HCT116 (cell line): Measurements from ENCODE around the gene BTBD2. TPM values are rescaled to one million over a fixed set of nuclear protein-coding genes. Genes with fewer than 3 reads are reported as not detected.

Source experiments
- ATAC-seq: fragments of 200-7000 bp; cut with Tn5 transposase; 2 replicates; pipeline ENCODE4 v1.9.1; 2020; ENCODE audit warnings: mild to moderate bottlenecking, moderate library complexity
- BruUV-seq: library from RNA; stranded (reverse); fragments of 400-500 nt; replicated peaks from 2 replicates; lab custom pipeline; 2021; lab: Mats Ljungman, UMichigan
- CTCF ChIA-PET: fragments of 300-600 bp; sonication (Branson Sonifier 250); formaldehyde crosslinking; loops from one replicate; lab custom pipeline; 2021; ENCODE audit warnings: antibody characterized with exemption; lab: Charles Lee
- POLR2A ChIA-PET: fragments of 300-600, 350-600 bp; sonication (Branson Sonifier 250); formaldehyde crosslinking; loops from one replicate; lab custom pipeline; 2021; ENCODE audit warnings: antibody characterized with exemption; lab: Charles Lee
- RAD21 ChIA-PET, 2 experiments: fragments of 300-600 bp; sonication (Branson Sonifier 250); formaldehyde crosslinking; loops; one replicate each; lab custom pipeline; 2023; ENCODE audit warnings: low total read pairs in 2 of 2; ENCODE audit not compliant: uncharacterized antibody in 2 of 2, unreplicated experiment in 2 of 2, low non-redundant PET in 1 of 2; lab: Charles Lee
- DNase-seq: peaks from one replicate; pipeline ENCODE4 v3.0.0-alpha.2; 2010; ENCODE audit warnings: low read depth, low spot score
- H2AFZ ChIP-seq: fragments of 200-600 bp; shearing (Covaris generic), sonication (generic); 2 replicates; pipeline ENCODE4 v1.6.1; 2017; ENCODE audit warnings: low read depth, mixed run types, mixed read lengths, antibody characterized with exemption, low read length; ENCODE audit not compliant: poor library complexity, severe bottlenecking
- H3K27ac ChIP-seq: 2 replicates; pipeline ENCODE4 v1.5.1; 2012; ENCODE audit warnings: low read depth, low read length
- H3K27me3 ChIP-seq: fragments of 200-600 bp; sonication (generic); 2 replicates; pipeline ENCODE4 v1.6.1; 2016; ENCODE audit warnings: mixed run types, low read length, mixed read lengths; ENCODE audit not compliant: insufficient read depth
- H3K36me3 ChIP-seq, 2 experiments: fragments of 200-500 bp in 1 of 2; fragments of 200-600 bp in 1 of 2; sonication (Bioruptor generic) in 1 of 2; sonication (generic) in 1 of 2; 2 replicates each; pipeline versions ENCODE4 v1.5.1 to v1.6.1; 2014 to 2016; ENCODE audit warnings: low read length in 2 of 2, inconsistent platforms in 1 of 2, mixed read lengths in 1 of 2, mixed run types in 1 of 2; ENCODE audit not compliant: insufficient read depth in 2 of 2, control insufficient read depth in 1 of 2
- H3K4me1 ChIP-seq, 2 experiments: fragments of 200-600 bp in 1 of 2; sonication (generic) in 1 of 2; 2 replicates each; pipeline versions ENCODE4 v1.5.1 to v1.6.1; 2012 to 2017; ENCODE audit warnings: low read length in 2 of 2, inconsistent platforms in 1 of 2, mild to moderate bottlenecking in 1 of 2, mixed read lengths in 1 of 2, mixed run types in 1 of 2, moderate library complexity in 1 of 2; ENCODE audit not compliant: insufficient read depth in 2 of 2, control insufficient read depth in 1 of 2
- H3K4me2 ChIP-seq: fragments of 200-600 bp; sonication (generic); 2 replicates; pipeline ENCODE4 v1.6.1; 2017; ENCODE audit warnings: mixed run types, low read length, mixed read lengths
- H3K4me3 ChIP-seq, 2 experiments: fragments of 200-600 bp in 1 of 2; sonication (generic) in 1 of 2; replicated peaks in 1 of 2; 2 replicates each; pipeline ENCODE4 v1.5.1; 2011 to 2016; ENCODE audit warnings: low read length in 2 of 2, control low read depth in 1 of 2, low read depth in 1 of 2, mild to moderate bottlenecking in 1 of 2, mixed read lengths in 1 of 2, mixed run types in 1 of 2
- H3K79me2 ChIP-seq: fragments of 200-600 bp; sonication (generic); 2 replicates; pipeline ENCODE4 v1.6.1; 2017; ENCODE audit warnings: mild to moderate bottlenecking, mixed run types, low read length, moderate library complexity, mixed read lengths; ENCODE audit not compliant: insufficient read depth
- H3K9ac ChIP-seq: fragments of 200-600 bp; sonication (generic); 2 replicates; pipeline ENCODE4 v1.6.1; 2016; ENCODE audit warnings: low read length, mixed read lengths
- H3K9me2 ChIP-seq: fragments of 200-600 bp; sonication (generic), shearing (Covaris generic); 2 replicates; pipeline ENCODE4 v1.6.1; 2017; ENCODE audit warnings: mixed run types, mild to moderate bottlenecking, moderate library complexity; ENCODE audit not compliant: insufficient read depth
- H3K9me3 ChIP-seq, 2 experiments: fragments of 200-500 bp in 1 of 2; fragments of 200-600 bp in 1 of 2; sonication (Bioruptor generic) in 1 of 2; sonication (generic) in 1 of 2; 2 replicates each; pipeline ENCODE4 v1.6.1; 2014 to 2017; ENCODE audit warnings: low read length in 2 of 2, mixed read lengths in 2 of 2, inconsistent platforms in 1 of 2, low read depth in 1 of 2, mild to moderate bottlenecking in 1 of 2, mixed run types in 1 of 2, moderate library complexity in 1 of 2; ENCODE audit not compliant: control insufficient read depth in 1 of 2, insufficient read depth in 1 of 2
- H4K20me1 ChIP-seq: fragments of 200-600 bp; sonication (generic), shearing (Covaris generic); 2 replicates; pipeline ENCODE4 v1.6.1; 2017; ENCODE audit warnings: mixed run types, mild to moderate bottlenecking, moderate library complexity; ENCODE audit not compliant: insufficient read depth
- CEBPB ChIP-seq: IDR thresholded peaks from 2 replicates; pipeline ENCODE4 v1.6.1; 2012; ENCODE audit warnings: low read depth
- ELF1 ChIP-seq: IDR thresholded peaks from 2 replicates; pipeline ENCODE4 v1.6.1; 2012; ENCODE audit warnings: low read depth, borderline replicate concordance
- EZH2 ChIP-seq: fragments of 200-600 bp; sonication (generic); IDR thresholded peaks from 2 replicates; pipeline ENCODE4 v1.6.1; 2017; ENCODE audit warnings: antibody characterized with exemption, mixed run types
- EZH2phosphoT487 ChIP-seq: fragments of 200-600 bp; IDR thresholded peaks from 2 replicates; pipeline ENCODE4 v1.6.1; 2018; ENCODE audit warnings: antibody characterized with exemption, borderline replicate concordance
- FOSL1 ChIP-seq: IDR thresholded peaks from 2 replicates; pipeline ENCODE4 v1.6.1; 2012; ENCODE audit warnings: low read depth
- JUND ChIP-seq: IDR thresholded peaks from 2 replicates; pipeline ENCODE4 v1.6.1; 2012
- POLR2A ChIP-seq: IDR thresholded peaks from 2 replicates; pipeline ENCODE4 v1.7.0; 2011; ENCODE audit warnings: borderline replicate concordance; ENCODE audit not compliant: insufficient read depth, insufficient read length; ENCODE audit errors: extremely low read depth
- POLR2AphosphoS5 ChIP-seq: IDR thresholded peaks from 2 replicates; pipeline ENCODE4 v1.6.1; 2011; ENCODE audit warnings: mild to moderate bottlenecking, low read depth, low read length, moderate library complexity
- RAD21 ChIP-seq: IDR thresholded peaks from 2 replicates; pipeline ENCODE4 v1.6.1; 2012; ENCODE audit warnings: low read depth, mild to moderate bottlenecking
- REST ChIP-seq: IDR thresholded peaks from 2 replicates; pipeline ENCODE4 v1.6.1; 2012; ENCODE audit warnings: low read depth
- SIN3A ChIP-seq: IDR thresholded peaks from 2 replicates; pipeline ENCODE4 v1.6.1; 2012; ENCODE audit warnings: low read depth
- ZFX ChIP-seq: fragments of 450-650 bp; IDR thresholded peaks from 2 replicates; pipeline ENCODE4 v1.6.1; 2017
- ZNF274 ChIP-seq: fragments of 200-500 bp; sonication (Bioruptor generic); IDR thresholded peaks from 2 replicates; pipeline ENCODE4 v1.6.1; 2014; ENCODE audit warnings: mild to moderate bottlenecking, low read depth, low read length, inconsistent platforms
- intact Hi-C: fragments of 100-400 bp; cut with micrococcal nuclease; formaldehyde crosslinking; loops from 2 replicates; pipeline ENCODE4 v1.10.0; 2022
- total RNA-seq: library from RNA; stranded (reverse); gene quantifications from one replicate; pipeline ENCODE4 v1.2.1, GENCODE V29; 2021; ENCODE audit not compliant: unreplicated experiment
- TF ChIP-seq, protein P1 (sequence below): IDR thresholded peaks from 2 replicates; pipeline ENCODE4 v1.6.1; 2012

BTBD2 gene
- total RNA-seq, 1 experiment from 2014 or later, result 112 TPM

- H3K9me2 ChIP-seq, result no peaks in the 10 kb centered on the region
- H3K79me2 ChIP-seq, result peaks cover 45% of the 10 kb centered on the region
- peak overlapping the region; percentile 90 for H3K9ac ChIP-seq
- DNase-seq, result no peak
- no peaks in the 10 kb centered on the region for H3K27me3 ChIP-seq
- H3K27ac ChIP-seq, result peak overlapping the region; percentile 85
- H3K4me3 ChIP-seq, result peak overlapping the region; percentile 92
- no peak overlapping the region for H2AFZ ChIP-seq
- ChIA-PET RAD21 (no interaction called here), CTCF (no interaction called here), POLR2A (interaction anchor here (4.3 kb wide), 1 partner anchor 9 kb away, joined by 17 read pairs; no protein-coding TSS in a partner anchor)
- H3K4me1 ChIP-seq, result peaks cover 67 to 86% of the 10 kb centered on the region in 2 experiments
- BruUV-seq, result no TSS peak
- H4K20me1 ChIP-seq, result peaks cover 5% of the 10 kb centered on the region; the same call in 1 of the 2 replicates
- peak overlapping the region; percentile 100 for H3K4me2 ChIP-seq
- TF ChIP-seq ZFX, result no peak
- no peak for TF ChIP-seq JUND
- no peak for TF ChIP-seq EZH2
- TF ChIP-seq POLR2A, result no peak
- no peak for TF ChIP-seq ELF1
- no peak for TF ChIP-seq SIN3A
- no peak for TF ChIP-seq FOSL1
- no peak for ATAC-seq
- intact Hi-C loops, result no loop called here
- H3K9me3 ChIP-seq, result no peaks in the 10 kb centered on the region
- peaks cover 5 to 9% of the 10 kb centered on the region in 2 experiments; a peak in 3 of 4 replicates for H3K36me3 ChIP-seq
Observed at GRCh38 chr19:2050349-2050990, 35.0 kb upstream of the BTBD2 start.

DNA sequence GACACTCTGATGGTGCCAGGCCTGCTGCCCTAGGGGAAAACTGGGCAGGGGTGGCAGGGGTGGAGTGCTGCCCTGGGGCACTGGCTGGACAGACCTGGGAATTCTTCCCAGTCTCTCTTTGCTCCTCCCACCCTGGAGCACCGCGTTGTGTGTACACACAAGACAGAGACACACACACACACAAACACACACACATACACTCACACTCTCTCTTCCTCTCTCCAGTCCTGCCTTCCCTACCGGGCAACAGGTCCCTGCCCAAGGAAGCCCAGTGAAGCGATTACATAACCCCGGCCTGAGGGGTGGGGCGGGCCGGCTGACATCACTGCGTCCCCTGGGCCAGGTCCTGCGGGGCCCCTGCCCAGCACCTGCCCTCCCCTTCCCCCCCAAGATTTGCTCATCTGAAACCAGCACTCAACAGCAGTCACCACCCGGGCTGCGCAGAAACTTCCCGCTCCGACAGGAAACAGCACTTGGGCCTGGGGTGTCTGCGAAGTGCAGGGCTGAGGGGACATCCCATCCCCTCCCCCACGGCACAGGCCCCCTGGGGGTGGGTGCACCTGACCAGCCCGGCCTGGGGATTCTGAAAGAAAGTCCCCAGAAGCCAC, 34.3 kb upstream of the BTBD2 start:
- POLR2A ChIA-PET, result interaction anchor here (1.4 to 4.3 kb wide), 3 partner anchors 10 to 18 kb away, joined by 3 to 17 read pairs (median 11); no protein-coding TSS in a partner anchor
- TSS peak; percentile 67 for BruUV-seq
- TF ChIP-seq EZH2, result no peak
- TF ChIP-seq RAD21, result no peak
- TF ChIP-seq, protein P1, sequence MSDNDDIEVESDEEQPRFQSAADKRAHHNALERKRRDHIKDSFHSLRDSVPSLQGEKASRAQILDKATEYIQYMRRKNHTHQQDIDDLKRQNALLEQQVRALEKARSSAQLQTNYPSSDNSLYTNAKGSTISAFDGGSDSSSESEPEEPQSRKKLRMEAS, result no peak
- no peak for TF ChIP-seq SIN3A
- TF ChIP-seq JUND, result no peak
- no peak for TF ChIP-seq POLR2AphosphoS5
- TF ChIP-seq REST, result no peak
- TF ChIP-seq POLR2A, result no peak
- TF ChIP-seq CEBPB, result no peak
- no peak for TF ChIP-seq ZNF274
- no peak for TF ChIP-seq ELF1
- TF ChIP-seq ZFX, result no peak
- no peak for TF ChIP-seq EZH2phosphoT487

More for the DNA sequence above, 34.3 kb upstream of the BTBD2 start:
- H3K27me3 ChIP-seq, result no peaks in the 10 kb centered on the region
- no peaks in the 10 kb centered on the region for H3K9me3 ChIP-seq
- ATAC-seq (peak; percentile 3; the same call in 1 of the 2 replicates), DNase-seq (no peak)
- H3K4me3 ChIP-seq, result peak overlapping the region; percentile 92
- no peaks in the 10 kb centered on the region for H3K9me2 ChIP-seq
- peak overlapping the region; percentile 100 for H3K4me2 ChIP-seq
- intact Hi-C loops, result no loop called here
- H3K27ac ChIP-seq, result peak overlapping the region; percentile 85
- H4K20me1 ChIP-seq, result peaks cover 5% of the 10 kb centered on the region; the same call in 1 of the 2 replicates
- peaks cover 5 to 12% of the 10 kb centered on the region in 2 experiments; a peak in 3 of 4 replicates for H3K36me3 ChIP-seq
- ChIA-PET CTCF (no interaction called here), RAD21 (no interaction called here)
- H2AFZ ChIP-seq, result no peak overlapping the region
- H3K9ac ChIP-seq, result peak overlapping the region; percentile 90
- H3K4me1 ChIP-seq, result peaks cover 62 to 86% of the 10 kb centered on the region in 2 experiments
- H3K79me2 ChIP-seq, result peaks cover 47% of the 10 kb centered on the region
